Neural progenitor cell (in vitro differentiated cells): ENCODE measurements around the gene COMMD3.

Experiments
- EZH2phosphoT487 ChIP-seq: fragments of 200-600 bp; sonication (generic); IDR thresholded peaks from 2 replicates; pipeline ENCODE4 v1.6.1; 2017; ENCODE audit warnings: antibody characterized with exemption
- TF ChIP-seq, protein P1 (sequence below): fragments of 200-600 bp; sonication (generic); IDR thresholded peaks from 2 replicates; pipeline ENCODE4 v1.5.1; 2017; ENCODE audit warnings: antibody characterized with exemption, mild to moderate bottlenecking

- TF ChIP-seq, protein P1, sequence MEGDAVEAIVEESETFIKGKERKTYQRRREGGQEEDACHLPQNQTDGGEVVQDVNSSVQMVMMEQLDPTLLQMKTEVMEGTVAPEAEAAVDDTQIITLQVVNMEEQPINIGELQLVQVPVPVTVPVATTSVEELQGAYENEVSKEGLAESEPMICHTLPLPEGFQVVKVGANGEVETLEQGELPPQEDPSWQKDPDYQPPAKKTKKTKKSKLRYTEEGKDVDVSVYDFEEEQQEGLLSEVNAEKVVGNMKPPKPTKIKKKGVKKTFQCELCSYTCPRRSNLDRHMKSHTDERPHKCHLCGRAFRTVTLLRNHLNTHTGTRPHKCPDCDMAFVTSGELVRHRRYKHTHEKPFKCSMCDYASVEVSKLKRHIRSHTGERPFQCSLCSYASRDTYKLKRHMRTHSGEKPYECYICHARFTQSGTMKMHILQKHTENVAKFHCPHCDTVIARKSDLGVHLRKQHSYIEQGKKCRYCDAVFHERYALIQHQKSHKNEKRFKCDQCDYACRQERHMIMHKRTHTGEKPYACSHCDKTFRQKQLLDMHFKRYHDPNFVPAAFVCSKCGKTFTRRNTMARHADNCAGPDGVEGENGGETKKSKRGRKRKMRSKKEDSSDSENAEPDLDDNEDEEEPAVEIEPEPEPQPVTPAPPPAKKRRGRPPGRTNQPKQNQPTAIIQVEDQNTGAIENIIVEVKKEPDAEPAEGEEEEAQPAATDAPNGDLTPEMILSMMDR, result no peak
- TF ChIP-seq EZH2phosphoT487, result no peak
Observed at GRCh38 chr10:22294694-22295093, 21.5 kb upstream of the COMMD3 start.
